Left ventricle myocardium superior (tissue), 1 donor: Measurements from ENCODE around the gene SMCO2. TPM values are rescaled to one million over a fixed set of nuclear protein-coding genes. Genes with fewer than 3 reads are reported as not detected.
"Not testable (repeated sequence)": the region's sequence is repeated elsewhere in the genome, so short reads cannot be mapped to it uniquely, and the experiment has no call there.

Experiments
- ATAC-seq: fragments of 200-7000 bp; cut with Tn5 transposase; one replicate; pipeline ENCODE4 v1.9.1; 2020; ENCODE audit warnings: mild to moderate bottlenecking, moderate library complexity
- DNase-seq: peaks from one replicate; pipeline ENCODE4 v3.0.0-alpha.2; 2020
- intact Hi-C: fragments of 100-400 bp; cut with micrococcal nuclease; formaldehyde crosslinking; loops from one replicate; pipeline ENCODE4 v1.11.0; 2022
- total RNA-seq: library from RNA; stranded (reverse); fragmentation: NEBNext Ultra II Directional; extraction: Animal tissue kit (Norgen Biotek cat#: 25700); gene quantifications from one replicate; pipeline ENCODE4 v1.2.1, GENCODE V29; 2021
- donor health status: DM: no; HTN: yes; CAD: no; lungs with severe emphysema.

The SMCO2 gene
- total RNA-seq, 1 donor from 2014 or later, result not detected

DNA sequence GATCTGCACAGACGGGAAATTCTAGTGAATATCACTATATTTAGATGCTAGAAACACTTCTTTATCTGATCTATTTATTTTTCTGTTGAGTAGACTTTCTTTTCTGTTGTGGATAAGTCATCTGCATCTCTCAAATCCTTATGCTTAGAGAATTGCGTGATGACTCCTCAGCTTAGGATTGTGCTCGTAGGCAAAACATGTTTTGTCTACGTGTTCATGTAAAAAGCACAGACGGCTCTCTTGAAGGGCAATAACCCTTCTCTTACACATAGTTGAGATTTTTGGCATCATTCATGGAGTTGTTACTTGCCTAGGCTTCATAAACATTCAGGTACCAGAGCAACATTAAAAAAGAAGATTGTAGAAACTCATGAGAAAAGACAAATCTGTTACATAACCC, 96.1 kb downstream of the SMCO2 start:
- ATAC-seq (peak; percentile 17), DNase-seq (no peak)
- intact Hi-C loops, result no loop called here

DNA sequence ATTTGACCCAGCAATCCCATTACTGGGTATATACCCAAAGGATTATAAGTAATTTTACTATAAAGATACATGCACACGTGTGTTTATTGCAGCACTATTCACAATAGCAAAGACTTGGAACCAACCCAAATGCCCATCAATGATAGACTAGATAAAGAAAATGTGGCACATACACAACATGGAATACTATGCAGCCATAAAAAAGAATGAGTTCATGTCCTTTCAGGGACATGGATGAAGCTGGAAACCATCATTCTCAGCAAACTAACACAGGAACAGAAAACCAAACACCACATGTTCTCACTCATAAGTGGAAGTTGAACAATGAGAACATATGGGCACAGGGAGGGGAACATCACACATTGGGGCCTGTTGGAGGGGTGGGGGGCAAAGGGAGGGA, 98.3 kb downstream of the SMCO2 start:
- ATAC-seq, intact Hi-C loops, DNase-seq: not testable (repeated sequence)

DNA sequence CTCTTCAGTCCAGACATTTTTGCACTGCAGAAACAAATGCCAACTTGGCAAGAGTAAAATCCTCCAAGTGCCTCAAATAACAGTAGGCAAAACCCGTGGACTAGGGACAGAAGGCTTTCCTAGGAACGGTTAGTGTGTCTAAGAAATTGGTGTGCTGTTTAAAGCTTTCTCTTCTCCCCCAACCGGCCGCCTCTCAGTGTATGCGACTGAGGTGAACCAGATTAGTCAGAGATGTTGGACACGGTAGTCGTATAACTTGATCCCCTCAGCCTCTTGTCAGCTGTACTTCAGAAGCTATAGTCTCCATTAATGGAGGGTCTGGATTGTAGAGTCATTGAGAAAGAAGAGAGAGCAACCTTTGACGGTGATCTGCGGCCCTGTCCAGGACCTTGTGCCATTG, 99.1 kb downstream of the SMCO2 start:
- no peak for ATAC-seq
- intact Hi-C loops, result no loop called here
- no peak for DNase-seq

DNA sequence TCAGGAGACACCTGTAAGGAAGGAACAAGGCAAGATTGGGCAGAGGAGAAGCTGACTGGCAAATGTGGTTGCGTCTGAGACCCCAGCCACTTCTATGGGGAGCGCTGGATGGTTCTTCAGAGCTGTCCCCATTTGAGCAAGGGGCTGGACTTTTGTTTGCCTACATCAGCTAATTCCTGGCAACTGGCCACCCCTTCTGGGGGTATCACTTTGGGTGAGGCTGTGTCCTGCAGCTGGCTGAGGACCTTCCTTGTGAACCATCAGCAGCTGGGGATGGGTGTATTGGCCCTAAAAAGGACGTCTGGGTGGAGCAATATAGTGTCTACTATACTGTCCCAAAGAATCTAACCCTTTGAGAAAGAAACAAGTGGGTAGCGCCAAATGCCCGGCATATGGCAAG, 101.1 kb downstream of the SMCO2 start:
- intact Hi-C loops, result no loop called here
- DNase-seq (no peak), ATAC-seq (no peak)

DNA sequence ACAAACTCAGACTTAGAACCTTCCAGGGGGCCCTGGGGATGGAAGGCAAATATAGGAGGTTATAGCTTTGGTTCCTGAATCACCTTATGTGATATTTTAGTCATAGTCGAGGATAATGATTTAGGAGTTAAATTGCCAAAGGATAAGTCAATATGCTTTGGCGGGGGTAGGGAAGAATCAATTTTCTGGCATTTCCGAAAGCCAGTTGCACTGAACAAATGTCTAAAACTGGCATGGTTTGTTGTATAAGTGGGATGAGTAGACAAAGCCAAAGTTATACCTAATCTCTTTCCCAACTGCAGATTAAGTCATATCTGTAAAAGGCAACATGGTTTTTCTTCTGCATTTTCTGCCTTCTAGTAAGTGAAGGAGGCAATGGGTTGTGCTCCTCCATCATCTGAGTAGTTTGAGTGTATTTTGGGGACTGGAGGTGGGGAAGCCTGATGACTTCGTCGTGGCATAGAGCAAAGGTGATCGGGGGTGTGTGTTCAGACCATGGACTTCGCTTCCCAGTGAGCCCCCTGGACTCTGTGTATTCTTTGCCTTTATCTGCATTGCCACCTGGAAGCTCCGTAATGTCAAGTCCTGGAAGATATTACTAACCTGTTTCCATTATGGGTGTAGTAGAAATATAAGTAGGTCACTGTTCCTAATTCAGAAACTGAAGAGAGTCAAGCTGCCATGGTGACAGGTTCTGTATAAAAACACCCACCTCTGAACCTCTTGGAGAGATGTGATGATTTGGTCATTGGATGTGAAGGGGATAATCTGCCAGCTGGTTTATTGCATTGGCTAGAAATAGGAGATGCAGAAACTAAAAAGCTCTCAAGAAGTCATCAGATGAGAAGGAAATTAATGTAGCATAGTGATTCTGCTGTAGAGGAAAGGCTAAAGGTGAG, 102.0 kb downstream of the SMCO2 start:
- ATAC-seq (no peak), DNase-seq (no peak)
- intact Hi-C loops, result no loop called here

DNA sequence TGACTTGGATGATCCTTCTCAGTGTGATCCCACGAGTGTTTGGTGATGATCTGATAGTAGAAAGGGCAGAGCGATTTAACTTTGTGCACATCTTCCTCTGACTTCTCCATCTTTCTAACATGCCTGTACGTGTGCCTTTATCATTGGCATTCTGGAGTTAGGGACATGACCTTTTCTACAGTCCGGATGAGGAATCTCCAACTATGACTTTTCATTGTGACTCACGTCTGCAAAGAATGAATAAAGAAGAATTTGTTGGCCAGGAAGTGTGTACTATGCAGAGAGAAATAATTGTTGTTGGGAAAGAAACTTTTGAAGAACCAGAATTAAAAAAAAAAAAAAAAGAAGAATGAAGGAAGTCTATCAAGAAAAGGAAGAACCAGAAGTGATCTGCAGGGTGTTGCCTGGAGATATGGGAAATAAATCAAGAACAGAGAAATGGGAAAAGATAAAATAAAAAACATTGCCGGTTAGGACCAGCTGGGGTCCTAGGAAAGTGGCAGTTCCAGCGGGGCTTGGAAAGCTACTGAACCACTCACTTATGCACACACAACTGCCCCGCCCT, 102.8 kb downstream of the SMCO2 start:
- intact Hi-C loops, result no loop called here
- ATAC-seq (peak; percentile 39), DNase-seq (no peak)

DNA sequence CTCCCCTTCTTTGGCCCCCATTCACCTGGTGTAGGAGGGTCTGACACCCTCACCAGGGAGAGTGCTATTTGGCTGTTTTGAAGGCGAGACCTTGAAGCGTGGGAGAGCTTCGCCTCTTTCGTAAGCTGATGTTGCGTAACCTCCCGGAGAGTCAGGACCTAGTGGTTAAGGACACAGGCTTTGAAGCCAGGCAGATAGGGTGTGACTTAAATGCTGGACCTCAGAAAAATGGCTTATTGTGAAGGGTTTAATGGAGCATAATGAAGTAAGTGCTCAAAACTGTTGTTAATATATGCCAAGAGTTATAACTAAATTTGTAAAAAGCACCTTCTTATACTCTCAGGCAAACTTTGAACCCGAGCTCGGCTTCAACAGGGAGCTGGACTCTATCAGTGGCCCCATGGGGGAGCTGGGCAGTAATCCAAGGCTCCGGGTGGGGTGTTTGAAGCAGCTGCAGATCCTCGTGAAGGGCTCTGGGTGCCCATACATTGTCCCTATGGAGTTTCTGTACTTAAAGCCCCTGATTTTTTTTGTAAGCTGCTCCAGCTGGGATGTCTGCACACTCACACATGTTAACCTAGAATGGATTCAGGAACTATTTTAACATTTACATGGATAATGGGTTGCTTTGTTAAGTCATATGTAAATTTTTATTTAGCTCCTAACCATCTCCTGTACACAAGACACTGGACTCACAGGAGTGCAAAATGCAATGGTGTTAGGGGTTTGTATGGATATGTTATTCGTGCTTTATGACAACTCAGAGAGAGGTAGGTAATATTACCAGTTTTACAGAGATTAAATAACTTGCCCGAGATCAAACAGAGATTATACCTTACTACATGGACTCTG, 103.5 kb downstream of the SMCO2 start:
- ATAC-seq (peak; percentile 87), DNase-seq (peak; percentile 84)
- intact Hi-C loops, result no loop called here

DNA sequence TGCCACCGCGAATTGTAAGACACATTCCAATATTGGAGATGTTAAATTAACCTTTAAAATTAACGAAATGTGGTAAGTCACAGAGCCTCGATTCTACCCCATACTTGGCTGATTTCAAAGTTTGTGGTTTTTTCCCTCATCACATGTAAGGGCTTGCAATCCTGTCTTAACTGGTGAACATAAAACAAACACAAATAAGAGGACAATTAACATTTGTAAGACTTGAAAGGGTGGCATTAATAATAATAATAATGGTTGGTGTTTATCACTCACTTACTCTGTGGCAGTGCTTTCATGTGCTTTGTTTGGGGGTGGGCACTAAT, 104.1 kb downstream of the SMCO2 start:
- no peak for ATAC-seq
- intact Hi-C loops, result no loop called here
- no peak for DNase-seq

DNA sequence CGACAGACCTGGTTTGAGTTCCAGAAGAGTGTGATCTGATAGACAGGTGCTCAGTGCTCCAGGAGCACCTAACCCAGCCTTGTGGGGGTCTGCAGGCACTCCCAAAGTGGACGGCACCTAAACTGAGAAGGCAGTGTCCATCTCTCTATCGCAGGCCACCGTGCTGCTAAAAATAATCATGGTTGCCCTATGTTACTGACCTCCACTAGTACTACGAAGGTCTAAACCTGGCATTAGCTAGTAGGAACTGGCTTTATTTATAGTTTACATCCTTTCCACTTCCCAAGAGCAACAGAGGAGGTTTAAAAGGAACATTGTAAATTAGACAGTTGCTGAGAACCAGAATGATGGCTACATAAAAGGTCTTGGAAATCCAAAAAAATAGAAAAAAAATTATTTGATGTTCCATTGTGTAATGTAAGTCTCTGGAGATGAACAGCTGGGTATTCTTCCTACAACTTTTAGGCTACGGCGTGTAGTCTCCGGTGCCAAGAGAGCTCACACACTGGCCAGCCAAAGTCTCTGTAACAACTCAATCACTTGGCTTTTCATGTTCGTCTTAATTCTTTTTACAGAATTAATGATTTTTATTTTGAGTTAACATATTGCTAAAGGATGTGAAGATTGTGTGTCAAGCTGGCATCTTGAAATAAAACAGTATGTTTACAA, 104.8 kb downstream of the SMCO2 start:
- intact Hi-C loops, result no loop called here
- DNase-seq (no peak), ATAC-seq (peak; percentile 39)

Other genes with a start within 250 kb of the SMCO2 start
- gene STK38L, start 202.4 kb upstream of the SMCO2 start, total RNA-seq, result 66.1 TPM
- gene BMAL2, start 113.9 kb upstream of the SMCO2 start, total RNA-seq, result 2.5 TPM
- gene PPFIBP1, start 77.5 kb downstream of the SMCO2 start, total RNA-seq, result 332 TPM
- gene REP15, start 249.7 kb downstream of the SMCO2 start, total RNA-seq, result 7.5 TPM